T-helper 17 cell (primary cell): ENCODE measurements around the gene ABHD2. TPM values are rescaled to one million over a fixed set of nuclear protein-coding genes. Genes with fewer than 3 reads are reported as not detected.

Experiments used
- ATAC-seq: fragments of 150-1000 bp; cut with Tn5 transposase; 2 replicates; pipeline ENCODE4 v1.10.0; 2021; ENCODE audit warnings: mild to moderate bottlenecking, moderate library complexity
- DNase-seq, 3 donors: peaks; one replicate each; pipeline versions ENCODE4 v3.0.0 to v3.0.0-alpha.2; 2020 to 2021
- H3K9me3 ChIP-seq: one replicate; pipeline ENCODE4 v1.7.0; 2013; ENCODE audit warnings: low read length, mild to moderate bottlenecking; ENCODE audit not compliant: control insufficient read depth, poor library complexity, severe bottlenecking
- H3K27ac Mint-ChIP-seq: one replicate; pipeline ENCODE4 v1.8.0; 2022; ENCODE audit warnings: mild to moderate bottlenecking, moderate library complexity, mixed read lengths
- H3K27me3 Mint-ChIP-seq: one replicate; pipeline ENCODE4 v1.8.0; 2022; ENCODE audit warnings: mixed read lengths
- H3K36me3 Mint-ChIP-seq: one replicate; pipeline ENCODE4 v1.8.0; 2022; ENCODE audit warnings: low read depth, mixed read lengths
- H3K4me1 Mint-ChIP-seq: one replicate; pipeline ENCODE4 v1.8.0; 2022; ENCODE audit warnings: mild to moderate bottlenecking, mixed read lengths
- H3K4me3 Mint-ChIP-seq: one replicate; pipeline ENCODE4 v1.8.0; 2022; ENCODE audit warnings: mild to moderate bottlenecking, moderate library complexity, mixed read lengths
- total RNA-seq, 4 donors: library from RNA in 2 of 4; stranded (reverse) in 2 of 4; gene quantifications; one replicate each; pipeline ENCODE4 v1.2.3 and lab custom pipeline; 2022 to 2026

The ABHD2 gene
- total RNA-seq, 2 donors from 2014 or later, result 55.6 to 58.2 TPM

DNA sequence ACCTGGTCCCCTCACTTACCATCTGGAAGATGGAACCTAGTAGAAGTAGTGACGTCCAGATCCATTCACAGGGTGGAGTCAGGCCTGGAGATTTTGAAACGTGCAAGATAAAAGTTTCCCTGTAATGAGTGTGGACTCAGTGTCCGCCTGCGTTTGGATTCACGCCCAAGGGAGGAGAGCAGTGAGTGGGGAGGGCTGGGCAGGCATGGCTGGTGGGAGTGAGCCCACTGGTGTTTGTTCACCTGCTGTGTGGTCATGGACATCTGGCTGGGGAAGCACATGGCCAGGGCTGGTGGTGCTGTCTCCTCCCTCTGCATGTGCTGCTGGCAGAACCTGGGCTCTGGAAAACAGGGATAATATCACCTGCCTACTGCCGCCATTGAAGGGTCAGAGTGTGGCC, 96.1 kb downstream of the ABHD2 start:
- peak overlapping the region; percentile 21 for H3K27ac Mint-ChIP-seq
- no peak for DNase-seq
- peaks cover 2% of the 10 kb centered on the region for H3K36me3 Mint-ChIP-seq
- H3K4me3 Mint-ChIP-seq, result no peak overlapping the region
- no peak for ATAC-seq
- H3K27me3 Mint-ChIP-seq, result no peaks in the 10 kb centered on the region
- no peaks in the 10 kb centered on the region for H3K9me3 ChIP-seq
- peaks cover 2% of the 10 kb centered on the region for H3K4me1 Mint-ChIP-seq

DNA sequence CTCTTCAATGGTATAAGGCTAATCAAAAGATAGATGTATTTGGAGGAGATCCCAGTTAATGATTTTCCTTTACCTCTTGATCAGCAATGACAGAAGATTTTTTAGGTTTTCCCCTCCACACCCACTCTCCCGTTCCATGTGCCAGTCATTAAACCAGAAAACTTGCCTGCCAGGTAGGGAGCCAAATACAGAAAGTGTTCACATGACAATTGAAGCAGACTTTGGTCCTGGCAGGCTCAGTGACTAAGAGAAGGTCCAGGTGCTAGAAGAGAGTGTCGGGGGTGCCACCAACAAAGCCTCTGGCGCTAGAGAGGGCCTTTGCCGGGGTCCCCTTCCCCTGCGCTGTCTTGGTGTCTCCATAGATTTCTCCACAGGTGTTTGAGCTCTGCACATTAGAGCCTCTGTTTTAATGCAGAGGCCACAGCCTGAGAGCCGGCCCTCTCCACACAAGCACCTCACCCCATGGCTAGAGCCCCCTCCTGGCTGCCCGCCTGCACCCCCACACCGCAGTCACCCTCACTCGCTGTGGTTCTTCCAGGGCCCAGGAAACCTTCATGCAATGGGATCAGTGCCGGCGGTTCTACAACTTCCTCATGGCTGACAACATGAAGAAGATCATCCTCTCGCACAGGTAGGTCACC, 96.8 kb downstream of the ABHD2 start:
- DNase-seq (no peak), ATAC-seq (no peak)
- no peaks in the 10 kb centered on the region for H3K27me3 Mint-ChIP-seq
- H3K4me1 Mint-ChIP-seq, result peaks cover 2% of the 10 kb centered on the region
- H3K4me3 Mint-ChIP-seq, result no peak overlapping the region
- H3K9me3 ChIP-seq, result no peaks in the 10 kb centered on the region
- peak overlapping the region; percentile 21 for H3K27ac Mint-ChIP-seq
- H3K36me3 Mint-ChIP-seq, result peaks cover 2% of the 10 kb centered on the region

DNA sequence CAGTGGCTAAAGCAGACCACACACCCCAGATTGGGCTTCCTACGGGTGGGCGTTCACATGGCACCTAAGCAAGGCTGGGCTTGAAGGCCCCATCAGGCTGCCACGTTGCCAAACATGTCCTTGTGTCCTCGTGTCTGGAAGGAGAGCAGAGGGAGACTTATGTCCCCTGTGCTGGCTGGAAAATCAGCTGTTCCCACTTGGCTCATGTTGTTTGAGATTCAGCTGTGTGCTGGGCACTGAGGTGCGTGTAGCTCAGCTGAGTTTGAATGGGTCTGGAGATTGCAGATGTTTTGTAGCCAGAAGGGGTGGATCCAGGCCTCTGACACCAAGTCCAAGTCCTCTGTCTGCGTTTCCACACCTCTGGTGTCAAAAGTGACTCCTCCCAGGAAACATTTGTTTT, 98.5 kb downstream of the ABHD2 start:
- H3K27ac Mint-ChIP-seq, result peak overlapping the region; percentile 24
- H3K4me3 Mint-ChIP-seq, result no peak overlapping the region
- H3K27me3 Mint-ChIP-seq, result no peaks in the 10 kb centered on the region
- H3K4me1 Mint-ChIP-seq, result peaks cover 2% of the 10 kb centered on the region
- H3K36me3 Mint-ChIP-seq, result peaks cover 5% of the 10 kb centered on the region
- DNase-seq (no peak), ATAC-seq (no peak)
- H3K9me3 ChIP-seq, result no peaks in the 10 kb centered on the region

DNA sequence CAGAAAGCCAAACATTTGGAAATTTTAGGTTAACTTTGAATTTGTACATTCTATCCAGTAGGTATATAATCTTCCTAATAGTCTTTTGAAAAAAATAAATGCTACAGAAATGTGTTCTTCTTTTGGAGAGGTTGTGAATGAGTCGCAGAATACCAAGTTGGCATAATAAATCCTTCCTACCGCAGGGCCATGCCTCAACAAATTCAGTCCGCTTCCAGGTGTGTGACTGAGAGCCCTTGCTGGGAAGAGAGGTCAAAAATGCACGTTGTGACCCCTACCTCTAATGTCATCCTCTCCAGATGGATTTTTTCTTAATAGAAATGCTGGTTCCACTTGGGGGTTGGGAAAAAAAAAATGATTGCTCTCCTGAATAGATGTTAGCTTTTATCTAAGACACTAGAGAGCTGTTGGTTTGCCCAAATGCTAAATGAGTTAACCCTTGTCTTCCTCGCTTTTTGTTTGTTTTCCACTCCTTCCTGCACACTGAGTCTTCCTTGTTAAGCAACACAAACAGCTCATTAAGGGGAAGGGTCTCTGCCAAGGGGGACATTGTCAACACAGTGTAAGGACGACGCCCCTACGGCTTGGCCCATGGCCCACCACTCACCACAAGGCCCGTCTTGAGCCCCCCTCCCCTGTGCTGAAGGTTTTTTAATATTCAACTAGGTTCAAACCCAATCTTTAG, 99.2 kb downstream of the ABHD2 start:
- Mint-ChIP-seq H3K4me3 (no peak overlapping the region), H3K4me1 (peaks cover 5% of the 10 kb centered on the region), H3K27ac (no peak overlapping the region), H3K36me3 (peaks cover 8% of the 10 kb centered on the region), H3K27me3 (no peaks in the 10 kb centered on the region)
- DNase-seq, result no peak
- H3K9me3 ChIP-seq, result no peaks in the 10 kb centered on the region
- ATAC-seq, result no peak

DNA sequence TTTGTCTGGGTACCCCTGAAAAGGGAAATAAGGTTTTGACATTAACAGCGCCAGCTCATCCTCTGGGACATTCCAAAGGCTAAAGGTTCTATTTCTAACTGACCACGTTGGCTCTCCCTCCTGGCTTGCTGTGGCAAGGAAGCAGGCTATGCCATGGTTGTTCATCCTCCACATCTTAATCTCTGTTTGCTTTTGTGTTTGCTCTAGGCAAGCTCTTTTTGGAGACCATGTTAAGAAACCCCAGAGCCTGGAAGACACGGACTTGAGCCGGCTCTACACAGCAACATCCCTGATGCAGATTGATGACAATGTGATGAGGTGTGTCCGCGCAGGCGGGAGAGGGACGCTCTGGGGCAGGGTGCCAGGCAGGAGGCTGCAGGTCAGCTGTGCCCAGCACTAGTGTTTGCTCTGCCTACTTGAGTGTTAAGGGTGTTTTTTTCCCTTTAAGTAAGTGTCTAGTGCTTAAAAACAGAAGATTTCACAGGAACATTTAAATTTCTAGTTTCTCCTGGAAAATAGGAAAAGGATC, 99.8 kb downstream of the ABHD2 start:
- Mint-ChIP-seq H3K36me3 (peaks cover 8% of the 10 kb centered on the region), H3K4me1 (peaks cover 5% of the 10 kb centered on the region), H3K27ac (peak overlapping the region; percentile 37), H3K27me3 (no peaks in the 10 kb centered on the region), H3K4me3 (no peak overlapping the region)
- ATAC-seq, result no peak
- DNase-seq, result no peak
- H3K9me3 ChIP-seq, result no peaks in the 10 kb centered on the region

DNA sequence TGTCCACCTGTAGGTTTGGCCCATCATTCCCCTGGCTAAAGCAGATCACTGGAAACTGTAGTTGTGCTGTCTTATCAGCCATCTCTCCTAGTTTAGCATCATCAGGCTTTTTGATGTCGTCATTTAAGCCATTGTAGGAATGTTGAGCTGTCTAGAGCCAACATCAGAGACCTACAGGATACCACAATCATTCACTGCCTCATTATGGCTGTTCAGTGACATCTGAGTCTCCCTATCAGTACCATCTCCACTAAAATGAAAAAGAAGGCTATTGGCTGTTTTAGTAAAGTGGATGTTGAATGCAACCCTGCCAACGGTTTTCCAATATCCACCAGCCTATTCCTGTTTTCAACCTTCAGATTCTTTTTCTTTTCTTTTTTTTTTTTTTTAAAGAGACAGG, 103.9 kb downstream of the ABHD2 start:
- DNase-seq (no peak), ATAC-seq (peak; percentile 47)
- Mint-ChIP-seq H3K27me3 (no peaks in the 10 kb centered on the region), H3K36me3 (peaks cover 9% of the 10 kb centered on the region), H3K27ac (peak overlapping the region; percentile 82), H3K4me1 (peaks cover 8% of the 10 kb centered on the region), H3K4me3 (no peak overlapping the region)
- H3K9me3 ChIP-seq, result no peaks in the 10 kb centered on the region

DNA sequence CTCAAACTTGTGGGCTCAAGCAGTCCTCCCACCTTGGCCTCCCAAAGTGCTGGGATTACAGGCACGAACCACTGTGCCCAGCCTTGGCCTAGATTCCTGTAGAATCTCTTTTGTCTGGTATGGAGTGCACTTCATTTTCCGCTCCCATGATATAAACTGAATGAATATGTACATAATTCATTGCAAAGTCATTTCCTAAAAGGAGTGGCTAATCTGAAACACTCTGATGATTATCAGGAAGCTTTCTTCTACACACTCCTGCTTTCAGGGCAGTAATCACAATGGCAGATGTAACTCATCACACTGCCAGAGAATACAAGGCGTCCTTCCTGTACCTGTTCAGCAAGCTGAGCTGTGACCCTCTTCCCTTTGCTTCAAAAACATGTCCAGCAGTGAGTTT, 104.5 kb downstream of the ABHD2 start:
- no peaks in the 10 kb centered on the region for H3K9me3 ChIP-seq
- Mint-ChIP-seq H3K36me3 (peaks cover 11% of the 10 kb centered on the region), H3K4me3 (no peak overlapping the region), H3K27ac (no peak overlapping the region), H3K4me1 (peaks cover 11% of the 10 kb centered on the region), H3K27me3 (no peaks in the 10 kb centered on the region)
- no peak for DNase-seq
- no peak for ATAC-seq

DNA sequence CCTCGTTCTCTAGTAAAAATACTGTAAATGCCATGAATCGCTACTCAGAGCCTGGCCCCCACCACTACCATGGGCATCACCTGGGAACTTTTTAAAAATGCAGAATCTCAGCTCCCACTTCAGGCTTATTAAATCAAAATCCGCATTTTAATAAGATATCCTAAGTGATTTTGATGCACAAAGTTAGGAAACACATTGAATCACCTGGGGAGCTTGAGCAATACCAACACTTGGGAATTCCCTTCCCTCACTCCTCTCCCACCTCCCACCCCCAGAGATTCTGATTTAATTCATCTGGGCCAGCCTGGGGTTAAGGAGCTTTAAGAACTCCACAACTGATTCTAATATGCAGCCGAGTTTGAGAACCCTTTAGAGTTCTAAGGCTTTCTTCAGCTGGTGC, 106.4 kb downstream of the ABHD2 start:
- no peaks in the 10 kb centered on the region for H3K9me3 ChIP-seq
- Mint-ChIP-seq H3K4me3 (no peak overlapping the region), H3K27me3 (no peaks in the 10 kb centered on the region), H3K4me1 (peaks cover 9% of the 10 kb centered on the region), H3K27ac (no peak overlapping the region), H3K36me3 (peaks cover 11% of the 10 kb centered on the region)
- no peak for ATAC-seq
- no peak for DNase-seq

DNA sequence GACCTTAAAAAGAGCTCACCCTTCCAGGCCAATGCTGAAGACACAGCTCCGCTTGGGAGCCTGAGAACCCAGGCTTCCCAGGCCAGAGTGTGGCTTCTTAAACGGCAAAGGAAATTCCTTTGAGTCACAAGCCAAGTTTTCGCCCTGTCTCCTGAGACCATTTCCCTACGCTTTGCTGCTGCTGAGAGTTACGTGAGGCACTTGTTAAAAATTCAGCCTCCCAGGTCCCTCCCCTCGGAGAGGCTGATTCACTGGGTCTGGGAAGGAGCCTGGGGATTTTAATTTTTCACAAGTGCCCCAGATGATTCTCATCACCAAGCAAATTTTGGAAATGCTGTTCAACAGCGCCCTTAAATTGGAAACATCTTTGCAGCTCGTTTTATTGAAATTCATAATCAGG, 107.6 kb downstream of the ABHD2 start:
- Mint-ChIP-seq H3K27ac (peak overlapping the region; percentile 61), H3K4me3 (no peak overlapping the region), H3K27me3 (no peaks in the 10 kb centered on the region), H3K36me3 (peaks cover 11% of the 10 kb centered on the region), H3K4me1 (peaks cover 9% of the 10 kb centered on the region)
- no peaks in the 10 kb centered on the region for H3K9me3 ChIP-seq
- ATAC-seq (no peak), DNase-seq (no peak)

DNA sequence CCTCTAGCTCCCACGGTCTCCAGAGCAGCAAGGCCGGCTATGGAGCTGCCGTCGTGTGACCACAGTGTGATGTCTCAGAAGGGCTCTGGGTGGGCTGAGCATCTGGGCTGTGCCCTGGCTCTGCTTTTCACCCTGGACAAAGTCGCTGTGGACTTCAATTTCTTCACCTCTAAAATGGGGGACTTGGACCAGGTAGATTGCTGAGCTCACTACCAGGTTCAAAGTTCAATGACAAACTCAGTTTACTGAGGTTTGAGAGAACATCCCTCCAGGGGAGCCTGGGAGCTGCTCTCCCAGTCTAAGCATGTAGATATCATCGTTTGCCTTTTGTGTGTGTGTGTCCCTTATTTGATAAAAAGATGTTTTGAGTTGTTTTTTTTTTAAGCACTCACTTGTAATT, 108.0 kb downstream of the ABHD2 start:
- peak overlapping the region; percentile 61 for H3K27ac Mint-ChIP-seq
- peaks cover 9% of the 10 kb centered on the region for H3K4me1 Mint-ChIP-seq
- DNase-seq (no peak), ATAC-seq (no peak)
- H3K36me3 Mint-ChIP-seq, result peaks cover 10% of the 10 kb centered on the region
- H3K4me3 Mint-ChIP-seq, result no peak overlapping the region
- no peaks in the 10 kb centered on the region for H3K27me3 Mint-ChIP-seq
- H3K9me3 ChIP-seq, result no peaks in the 10 kb centered on the region

DNA sequence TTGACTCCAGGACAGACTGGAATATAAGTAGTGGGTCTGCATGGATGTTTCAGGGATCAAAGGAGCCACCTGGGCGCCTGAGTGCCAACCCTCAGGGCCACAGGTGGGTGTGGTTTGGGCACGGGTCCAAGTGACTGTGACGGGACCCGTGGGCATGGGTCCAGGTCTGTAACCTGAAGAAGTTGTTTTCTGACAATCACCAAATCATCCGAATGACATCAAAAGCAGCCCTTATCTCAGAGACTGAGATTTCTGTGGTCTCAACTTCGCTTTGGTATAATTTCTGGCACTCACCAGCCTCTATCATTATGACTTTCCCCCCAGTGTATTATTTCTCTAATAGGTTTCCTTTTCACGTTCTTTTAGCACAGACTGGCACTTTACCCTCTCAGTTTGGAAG, 108.7 kb downstream of the ABHD2 start:
- Mint-ChIP-seq H3K27me3 (no peaks in the 10 kb centered on the region), H3K4me3 (no peak overlapping the region), H3K27ac (peak overlapping the region; percentile 80), H3K4me1 (peaks cover 7% of the 10 kb centered on the region), H3K36me3 (peaks cover 7% of the 10 kb centered on the region)
- peak; percentile 10 for ATAC-seq
- no peaks in the 10 kb centered on the region for H3K9me3 ChIP-seq
- no peak for DNase-seq

DNA sequence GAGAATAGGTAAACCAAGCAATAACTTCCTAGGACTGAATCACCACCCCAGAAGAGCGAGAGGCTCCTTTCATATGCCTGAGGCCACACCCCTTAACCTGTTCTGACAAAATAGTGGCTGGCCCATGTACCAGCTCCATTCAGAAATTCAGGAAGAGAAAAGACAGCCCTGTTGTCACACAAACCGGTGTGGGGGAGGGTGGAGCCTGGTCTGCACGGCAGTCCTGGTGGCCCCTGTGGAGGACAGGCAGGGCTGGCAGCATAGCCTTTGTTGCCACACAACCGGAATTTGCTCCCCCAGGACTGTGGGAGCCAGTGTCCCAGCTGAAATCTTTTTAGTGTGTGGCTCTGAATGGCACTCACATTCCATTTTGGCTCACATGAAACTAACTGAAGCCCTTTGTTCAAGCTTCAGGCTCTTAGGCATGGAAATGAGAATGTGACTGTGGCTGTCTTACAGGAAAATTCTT, 109.3 kb downstream of the ABHD2 start:
- Mint-ChIP-seq H3K4me1 (peaks cover 5% of the 10 kb centered on the region), H3K27ac (peak overlapping the region; percentile 80), H3K4me3 (no peak overlapping the region), H3K27me3 (no peaks in the 10 kb centered on the region), H3K36me3 (peaks cover 6% of the 10 kb centered on the region)
- ATAC-seq (no peak), DNase-seq (no peak)
- H3K9me3 ChIP-seq, result no peaks in the 10 kb centered on the region

DNA sequence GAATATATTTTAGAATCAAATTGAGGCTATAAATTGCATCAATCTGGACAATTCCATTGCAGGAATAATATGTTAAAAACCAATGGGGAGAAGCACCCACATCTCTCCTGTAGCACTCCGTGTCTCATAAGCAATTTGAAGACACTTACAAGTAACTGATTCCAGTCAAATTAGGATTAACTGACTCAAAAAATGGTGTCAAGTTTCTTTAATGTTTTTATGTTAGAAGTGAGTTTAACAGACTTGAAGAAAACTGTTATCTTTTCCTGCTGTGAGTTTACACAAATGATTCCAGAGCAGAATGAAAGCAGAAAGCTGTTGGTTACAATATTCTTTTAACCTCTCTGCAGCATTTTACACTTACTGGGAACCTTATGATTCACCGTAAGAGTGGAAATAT, 109.9 kb downstream of the ABHD2 start:
- Mint-ChIP-seq H3K4me1 (peaks cover 5% of the 10 kb centered on the region), H3K4me3 (no peak overlapping the region), H3K27ac (no peak overlapping the region), H3K36me3 (peaks cover 6% of the 10 kb centered on the region), H3K27me3 (no peaks in the 10 kb centered on the region)
- no peaks in the 10 kb centered on the region for H3K9me3 ChIP-seq
- ATAC-seq (no peak), DNase-seq (no peak)

DNA sequence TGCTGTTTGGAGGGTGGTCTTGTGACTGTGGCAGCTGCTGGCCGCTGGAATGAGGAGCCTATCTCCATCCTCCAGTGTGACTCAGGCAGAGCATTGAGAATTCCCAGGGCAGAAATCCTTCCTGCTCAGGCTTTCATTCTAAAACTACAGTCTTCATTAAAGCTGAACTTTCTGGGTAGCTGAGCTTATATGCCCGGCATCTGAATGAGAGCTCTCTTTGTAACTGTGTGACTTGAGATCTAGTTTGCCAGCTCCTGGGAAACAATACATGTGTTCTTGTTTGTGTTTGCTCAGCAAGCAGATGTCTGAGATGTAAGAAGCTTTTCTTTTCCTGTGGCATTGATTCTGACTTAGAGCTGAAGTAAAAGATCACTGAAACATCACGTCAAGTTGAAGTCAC, 110.7 kb downstream of the ABHD2 start:
- ATAC-seq (no peak), DNase-seq (no peak)
- H3K27ac Mint-ChIP-seq, result no peak overlapping the region
- peaks cover 11% of the 10 kb centered on the region for H3K4me1 Mint-ChIP-seq
- no peak overlapping the region for H3K4me3 Mint-ChIP-seq
- H3K36me3 Mint-ChIP-seq, result peaks cover 6% of the 10 kb centered on the region
- no peaks in the 10 kb centered on the region for H3K9me3 ChIP-seq
- no peaks in the 10 kb centered on the region for H3K27me3 Mint-ChIP-seq
